ENCODE measurements around the gene SLC22A2. TPM values are rescaled to one million over a fixed set of nuclear protein-coding genes. Genes with fewer than 3 reads are reported as not detected.

SLC22A2 gene
- total RNA-seq, 4 donors from 2014 or later, result not detected

GRCh38 chr6:160180706-160181105, 77.9 kb downstream of the SLC22A2 start:
- no peaks in the 10 kb centered on the region for H3K9me3 ChIP-seq
- WGBS, 2 donors, result 50 to 52% methylated on average over 1 of the region's 1 CpG
- H3K27me3 ChIP-seq, result no peaks in the 10 kb centered on the region
- DNase-seq, result no peak
- H3K36me3 ChIP-seq, result no peaks in the 10 kb centered on the region
- TF ChIP-seq POLR2A (IDR thresholded peaks at IDR 0.05) (no peak), CTCF (IDR thresholded peaks at IDR 0.05) (no peak)
- H3K4me3 ChIP-seq, result no peak overlapping the region
- intact Hi-C loops (cut with DNase I), result no loop called here
- no peaks in the 10 kb centered on the region for H3K4me1 ChIP-seq
- H3K27ac ChIP-seq, result no peak overlapping the region

- H3K27ac ChIP-seq, result no peak overlapping the region
- no peaks in the 10 kb centered on the region for H3K36me3 ChIP-seq
- no peaks in the 10 kb centered on the region for H3K9me3 ChIP-seq
- intact Hi-C loops (cut with DNase I), result no loop called here
- TF ChIP-seq POLR2A (IDR thresholded peaks at IDR 0.05) (no peak), CTCF (IDR thresholded peaks at IDR 0.05) (no peak)
- no peaks in the 10 kb centered on the region for H3K4me1 ChIP-seq
- DNase-seq, result no peak
- WGBS, 2 donors, result 82 to 87% methylated on average over 5 of the region's 5 CpGs
- no peak overlapping the region for H3K4me3 ChIP-seq
- H3K27me3 ChIP-seq, result no peaks in the 10 kb centered on the region
Observed at GRCh38 chr6:160178271-160178670, 80.3 kb downstream of the SLC22A2 start.

- Histone ChIP-seq H3K4me1 (no peaks in the 10 kb centered on the region), H3K4me3 (no peak overlapping the region), H3K27me3 (no peaks in the 10 kb centered on the region), H3K9me3 (no peaks in the 10 kb centered on the region), H3K27ac (no peak overlapping the region), H3K36me3 (no peaks in the 10 kb centered on the region)
- no peak for TF ChIP-seq POLR2A (IDR thresholded peaks at IDR 0.05)
- TF ChIP-seq CTCF (IDR thresholded peaks at IDR 0.05), result no peak
- intact Hi-C loops (cut with DNase I), result no loop called here
- DNase-seq, result no peak
- WGBS, 2 donors, result 42 to 44% methylated on average over 2 of the region's 2 CpGs
Observed at GRCh38 chr6:160177220-160177619, 81.4 kb downstream of the SLC22A2 start.

- DNase-seq, result no peak
- H3K4me1 ChIP-seq, result no peaks in the 10 kb centered on the region
- 25 to 52% methylated on average over 2 of the region's 2 CpGs for WGBS, 2 donors
- TF ChIP-seq POLR2A (IDR thresholded peaks at IDR 0.05) (no peak), CTCF (IDR thresholded peaks at IDR 0.05) (no peak)
- H3K36me3 ChIP-seq, result no peaks in the 10 kb centered on the region
- no peak overlapping the region for H3K4me3 ChIP-seq
- H3K27me3 ChIP-seq, result no peaks in the 10 kb centered on the region
- no peak overlapping the region for H3K27ac ChIP-seq
- intact Hi-C loops (cut with DNase I), result no loop called here
- no peaks in the 10 kb centered on the region for H3K9me3 ChIP-seq
Observed at GRCh38 chr6:160174681-160175080, 83.9 kb downstream of the SLC22A2 start.

GRCh38 chr6:160173806-160174527, 84.7 kb downstream of the SLC22A2 start:
- H3K4me3 ChIP-seq, result no peak overlapping the region
- intact Hi-C loops (cut with DNase I), result no loop called here
- no peaks in the 10 kb centered on the region for H3K9me3 ChIP-seq
- no peaks in the 10 kb centered on the region for H3K36me3 ChIP-seq
- 54 to 67% methylated on average over 8 to 9 of the region's 9 CpGs for WGBS, 2 donors
- no peak for DNase-seq
- no peaks in the 10 kb centered on the region for H3K4me1 ChIP-seq
- H3K27ac ChIP-seq, result no peak overlapping the region
- H3K27me3 ChIP-seq, result no peaks in the 10 kb centered on the region
- no peak for TF ChIP-seq POLR2A (IDR thresholded peaks at IDR 0.05)
- TF ChIP-seq CTCF (IDR thresholded peaks at IDR 0.05), result no peak
